Peyer's patch (tissue), 4 donors: ENCODE results near the gene PREP. TPM values are rescaled to one million over a fixed set of nuclear protein-coding genes. Genes with fewer than 3 reads are reported as not detected.

Source experiments
- DNase-seq, 3 donors: peaks; one replicate each; pipeline ENCODE4 v3.0.0-alpha.2; 2017 to 2019
- H3K27ac ChIP-seq, 4 donors: fragments of 200-600 bp; sonication (generic); one replicate each; pipeline ENCODE4 v1.5.1; 2016 to 2019
- H3K27me3 ChIP-seq, 2 donors: fragments of 200-600 bp; sonication (generic); one replicate each; pipeline ENCODE4 v1.5.1; 2019
- H3K36me3 ChIP-seq, 3 donors: fragments of 200-600 bp; sonication (generic); one replicate each; pipeline ENCODE4 v1.5.1; 2016 to 2019
- H3K4me1 ChIP-seq, 4 donors: fragments of 200-600 bp; sonication (generic); one replicate each; pipeline ENCODE4 v1.5.1; 2016 to 2019
- H3K4me3 ChIP-seq, 4 donors: fragments of 200-600 bp; sonication (generic); 1 replicate in 3 of 4; 2 replicates in 1 of 4; pipeline ENCODE4 v1.5.1; 2016 to 2019; ENCODE audit warnings: mild to moderate bottlenecking in 1 of 4
- H3K9me3 ChIP-seq, 4 donors: fragments of 200-600 bp; sonication (generic); one replicate each; pipeline ENCODE4 v1.5.1; 2016 to 2019; ENCODE audit warnings: mild to moderate bottlenecking in 1 of 4
- POLR2A ChIP-seq, 2 donors: fragments of 450-650 bp; IDR thresholded peaks; one replicate each; pipeline ENCODE4 v1.5.1; 2017; ENCODE audit warnings: antibody characterized with exemption in 2 of 2, mild to moderate bottlenecking in 2 of 2, moderate library complexity in 2 of 2
- total RNA-seq, 4 donors: library from RNA; depleted of rRNA; stranded (reverse); fragments of >200 nt; gene quantifications; one replicate each; pipeline ENCODE4 v1.1.0, GENCODE V29; 2016
- TF ChIP-seq, protein P1 (sequence below), 6 experiments: fragments of 450-650 bp in 4 of 6; fragments of 200-600 bp in 2 of 6; sonication (generic) in 1 of 6; IDR thresholded peaks; one replicate each; pipeline ENCODE4 v1.5.1; 2017 to 2019; ENCODE audit warnings: antibody characterized with exemption in 6 of 6, mild to moderate bottlenecking in 3 of 6, moderate library complexity in 1 of 6

The PREP gene
- total RNA-seq, 4 donors from 2014 or later: 47.0 to 69.6 (median 54.8) TPM

DNA sequence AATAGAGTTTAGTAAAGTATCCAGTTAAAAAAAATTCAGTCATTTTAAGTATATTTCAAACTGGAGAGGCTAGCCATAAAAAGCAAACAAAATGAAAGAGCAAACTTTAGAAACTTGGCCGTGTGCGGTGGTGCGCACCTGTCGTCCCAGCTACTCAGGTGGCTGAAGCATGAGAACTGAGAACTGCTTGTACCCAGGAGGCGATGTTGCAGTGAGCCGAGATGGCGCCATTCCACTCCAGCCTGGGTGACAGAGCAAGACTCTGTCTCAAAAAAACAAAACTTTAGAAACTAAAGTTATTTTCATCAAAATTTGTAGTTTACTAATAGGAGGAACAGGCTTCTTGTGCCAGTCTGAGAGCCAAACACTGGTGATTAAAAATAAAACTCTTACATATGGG lies 122.8 kb downstream of the PREP start:
- TF ChIP-seq POLR2A (IDR thresholded peaks at IDR 0.05): no peak
- TF ChIP-seq, protein P1, sequence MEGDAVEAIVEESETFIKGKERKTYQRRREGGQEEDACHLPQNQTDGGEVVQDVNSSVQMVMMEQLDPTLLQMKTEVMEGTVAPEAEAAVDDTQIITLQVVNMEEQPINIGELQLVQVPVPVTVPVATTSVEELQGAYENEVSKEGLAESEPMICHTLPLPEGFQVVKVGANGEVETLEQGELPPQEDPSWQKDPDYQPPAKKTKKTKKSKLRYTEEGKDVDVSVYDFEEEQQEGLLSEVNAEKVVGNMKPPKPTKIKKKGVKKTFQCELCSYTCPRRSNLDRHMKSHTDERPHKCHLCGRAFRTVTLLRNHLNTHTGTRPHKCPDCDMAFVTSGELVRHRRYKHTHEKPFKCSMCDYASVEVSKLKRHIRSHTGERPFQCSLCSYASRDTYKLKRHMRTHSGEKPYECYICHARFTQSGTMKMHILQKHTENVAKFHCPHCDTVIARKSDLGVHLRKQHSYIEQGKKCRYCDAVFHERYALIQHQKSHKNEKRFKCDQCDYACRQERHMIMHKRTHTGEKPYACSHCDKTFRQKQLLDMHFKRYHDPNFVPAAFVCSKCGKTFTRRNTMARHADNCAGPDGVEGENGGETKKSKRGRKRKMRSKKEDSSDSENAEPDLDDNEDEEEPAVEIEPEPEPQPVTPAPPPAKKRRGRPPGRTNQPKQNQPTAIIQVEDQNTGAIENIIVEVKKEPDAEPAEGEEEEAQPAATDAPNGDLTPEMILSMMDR (IDR thresholded peaks at IDR 0.05): no peak
- Histone ChIP-seq H3K27ac (no peak overlapping the region), H3K36me3 (peaks cover 0 to 87% (median 0%) of the 10 kb centered on the region in 3 donors), H3K4me1 (no peaks in the 10 kb centered on the region), H3K27me3 (no peaks in the 10 kb centered on the region), H3K9me3 (no peaks in the 10 kb centered on the region), H3K4me3 (no peak overlapping the region)
- DNase-seq: no peak

DNA sequence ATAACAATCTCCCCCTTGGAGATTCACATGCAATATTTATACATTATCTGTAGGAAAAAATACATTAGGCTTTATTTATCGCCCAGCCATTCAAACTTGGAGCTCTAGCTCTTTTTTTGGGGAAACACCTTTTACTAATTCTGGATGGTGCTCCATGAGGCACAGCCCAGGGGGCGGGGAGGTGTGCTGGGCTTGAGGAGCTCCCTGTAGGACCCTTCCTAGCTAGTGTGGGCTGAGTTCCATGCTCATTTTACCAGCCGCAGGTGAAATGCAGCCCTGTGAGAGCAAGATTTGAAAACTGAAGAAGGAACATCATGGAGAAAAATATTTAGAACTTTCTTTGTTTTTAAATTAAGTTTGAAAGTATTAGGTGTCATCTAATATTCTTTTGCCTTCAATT lies 123.4 kb downstream of the PREP start:
- TF ChIP-seq, protein P1 (IDR thresholded peaks at IDR 0.05): no peak
- no peak for TF ChIP-seq POLR2A (IDR thresholded peaks at IDR 0.05)

DNA sequence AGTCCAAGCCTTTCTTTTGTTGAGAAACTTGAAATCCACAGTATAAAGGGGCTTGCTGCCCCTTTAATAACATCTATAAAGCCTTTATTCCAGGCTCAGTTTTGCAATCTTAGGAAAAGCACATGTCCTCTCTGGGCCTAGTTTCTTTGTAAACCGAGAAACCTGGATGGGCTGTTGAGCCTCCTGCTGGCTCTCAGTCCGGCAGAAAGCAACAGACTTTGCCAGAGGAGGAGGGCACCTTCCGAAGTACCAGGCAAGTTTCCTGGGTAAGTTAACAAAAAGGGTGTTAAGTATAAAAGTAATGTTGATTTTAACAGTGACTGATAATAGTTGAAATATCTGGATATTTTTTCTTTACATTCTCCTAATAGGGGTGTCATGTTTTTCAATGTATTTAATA lies 124.1 kb downstream of the PREP start:
- Histone ChIP-seq H3K36me3 (peaks cover 0 to 76% (median 0%) of the 10 kb centered on the region in 3 donors), H3K4me3 (no peak overlapping the region), H3K27me3 (no peaks in the 10 kb centered on the region), H3K9me3 (no peaks in the 10 kb centered on the region), H3K27ac (no peak overlapping the region), H3K4me1 (no peaks in the 10 kb centered on the region)
- DNase-seq: no peak
- TF ChIP-seq, protein P1 (IDR thresholded peaks at IDR 0.05): no peak
- no peak for TF ChIP-seq POLR2A (IDR thresholded peaks at IDR 0.05)

More for the DNA sequence above, 123.4 kb downstream of the PREP start:
- H3K27ac ChIP-seq: no peak overlapping the region
- no peaks in the 10 kb centered on the region for H3K27me3 ChIP-seq
- DNase-seq: no peak
- no peaks in the 10 kb centered on the region for H3K9me3 ChIP-seq
- peaks cover 0 to 81% (median 0%) of the 10 kb centered on the region in 3 donors for H3K36me3 ChIP-seq
- H3K4me1 ChIP-seq: no peaks in the 10 kb centered on the region
- no peak overlapping the region for H3K4me3 ChIP-seq

DNA sequence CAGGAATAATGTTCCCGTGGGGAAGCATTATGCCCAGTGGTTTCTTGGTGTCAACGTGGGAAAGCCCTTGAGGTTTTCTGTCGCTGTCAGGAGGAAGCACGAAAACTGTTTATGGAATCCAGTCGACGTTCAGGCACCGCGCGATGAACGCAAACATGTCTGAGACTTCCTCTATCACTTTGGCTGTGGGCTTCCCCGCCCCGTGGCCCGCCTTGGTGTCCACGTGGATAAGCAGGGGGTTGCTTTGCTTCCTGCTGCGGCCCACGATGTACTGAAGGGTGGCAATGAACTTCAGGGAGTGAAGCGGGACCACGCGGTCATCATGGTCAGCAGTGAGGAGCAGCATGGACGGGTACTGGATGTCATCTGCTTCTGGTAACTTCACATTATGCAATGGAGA lies 124.8 kb downstream of the PREP start:
- Histone ChIP-seq H3K27me3 (no peaks in the 10 kb centered on the region), H3K36me3 (peaks cover 0 to 75% (median 0%) of the 10 kb centered on the region in 3 donors), H3K9me3 (no peaks in the 10 kb centered on the region), H3K4me3 (no peak overlapping the region), H3K27ac (no peak overlapping the region), H3K4me1 (no peaks in the 10 kb centered on the region)
- TF ChIP-seq POLR2A (IDR thresholded peaks at IDR 0.05): no peak
- TF ChIP-seq, protein P1 (IDR thresholded peaks at IDR 0.05): no peak
- DNase-seq: no peak

DNA sequence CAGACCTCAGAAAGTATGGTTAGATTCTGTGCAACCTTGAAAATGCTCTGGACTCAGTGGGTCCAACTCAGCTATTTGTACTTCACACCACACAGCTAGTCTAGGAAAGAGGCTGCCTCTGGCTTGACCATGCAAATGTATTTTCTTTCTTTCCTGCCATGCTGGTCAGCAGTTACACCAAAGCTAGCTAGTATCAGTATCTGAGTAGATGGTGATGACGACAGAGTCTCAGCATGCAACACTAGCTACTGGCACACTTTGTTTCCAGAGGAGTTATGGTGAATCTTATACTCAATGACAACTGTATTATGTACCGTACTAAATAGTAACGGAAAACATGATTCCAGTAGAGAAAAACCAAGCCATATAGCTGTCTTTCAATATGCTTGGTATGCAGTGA lies 126.5 kb downstream of the PREP start:
- Histone ChIP-seq H3K4me3 (no peak overlapping the region), H3K27ac (no peak overlapping the region), H3K36me3 (peaks cover 0 to 58% (median 0%) of the 10 kb centered on the region in 3 donors), H3K9me3 (no peaks in the 10 kb centered on the region), H3K4me1 (no peaks in the 10 kb centered on the region), H3K27me3 (no peaks in the 10 kb centered on the region)
- DNase-seq: no peak
- TF ChIP-seq, protein P1 (IDR thresholded peaks at IDR 0.05): no peak
- TF ChIP-seq POLR2A (IDR thresholded peaks at IDR 0.05): no peak

DNA sequence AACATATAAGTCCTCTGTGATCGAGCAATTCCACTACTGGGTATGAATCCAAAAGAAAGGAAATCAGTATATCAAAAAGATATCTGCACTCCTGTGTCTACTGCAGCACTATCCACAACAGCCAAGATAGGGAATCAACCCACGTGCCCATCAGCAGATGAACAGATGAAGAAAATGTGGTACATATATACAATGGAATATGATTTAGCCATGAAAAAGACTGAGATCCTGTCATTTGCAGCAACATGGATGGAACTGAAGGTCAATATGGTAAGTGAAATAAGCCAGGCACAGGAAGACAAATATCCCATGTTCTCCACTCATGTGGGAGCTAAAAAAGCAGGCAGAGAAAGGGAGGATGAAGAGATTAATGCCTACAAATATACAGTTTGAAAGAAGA lies 127.3 kb downstream of the PREP start:
- H3K36me3 ChIP-seq: peaks cover 0 to 50% (median 0%) of the 10 kb centered on the region in 3 donors
- H3K4me1 ChIP-seq: no peaks in the 10 kb centered on the region
- H3K9me3 ChIP-seq: no peaks in the 10 kb centered on the region
- TF ChIP-seq, protein P1 (IDR thresholded peaks at IDR 0.05): no peak
- no peak for TF ChIP-seq POLR2A (IDR thresholded peaks at IDR 0.05)
- no peak overlapping the region for H3K27ac ChIP-seq
- H3K4me3 ChIP-seq: no peak overlapping the region
- DNase-seq: no peak
- H3K27me3 ChIP-seq: no peaks in the 10 kb centered on the region
